ENCODE data around the gene ST6GALNAC4.

The ST6GALNAC4 gene

DNA sequence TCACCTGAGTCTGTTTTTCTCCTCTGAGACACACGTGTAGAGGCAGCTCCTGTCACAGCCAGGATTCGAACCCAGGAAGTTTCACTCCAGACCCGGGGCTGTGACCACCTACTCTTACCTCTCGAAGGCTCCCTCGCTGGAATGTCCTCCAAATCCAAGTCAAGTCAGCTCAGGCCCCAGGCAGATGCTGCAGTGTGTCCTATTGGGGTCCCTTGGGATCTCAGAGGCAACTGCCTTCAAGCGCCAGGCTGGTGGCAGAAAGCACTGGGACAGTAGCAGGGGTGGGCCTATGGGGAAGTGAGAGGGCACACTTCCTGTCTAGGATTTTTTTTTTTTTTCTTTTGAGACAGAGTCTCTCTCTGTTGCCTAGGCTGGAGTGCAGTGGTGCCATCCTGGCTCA lies 762 bp upstream of the ST6GALNAC4 start:
- ChIA-PET POLR2A (interaction anchor here (0.5 to 2.1 kb wide), 7 partner anchors 12 to 183 kb away, joined by 3 to 9 read pairs (median 3); partner anchors contain the start of genes CDK9 and TOR2A), CTCF (interaction anchor here (0.9 to 4.1 kb wide), 9 partner anchors 10 to 183 kb away, joined by 3 to 25 read pairs (median 3); partner anchors contain the start of genes ENG and TOR2A)
- TF ChIP-seq, protein P1, sequence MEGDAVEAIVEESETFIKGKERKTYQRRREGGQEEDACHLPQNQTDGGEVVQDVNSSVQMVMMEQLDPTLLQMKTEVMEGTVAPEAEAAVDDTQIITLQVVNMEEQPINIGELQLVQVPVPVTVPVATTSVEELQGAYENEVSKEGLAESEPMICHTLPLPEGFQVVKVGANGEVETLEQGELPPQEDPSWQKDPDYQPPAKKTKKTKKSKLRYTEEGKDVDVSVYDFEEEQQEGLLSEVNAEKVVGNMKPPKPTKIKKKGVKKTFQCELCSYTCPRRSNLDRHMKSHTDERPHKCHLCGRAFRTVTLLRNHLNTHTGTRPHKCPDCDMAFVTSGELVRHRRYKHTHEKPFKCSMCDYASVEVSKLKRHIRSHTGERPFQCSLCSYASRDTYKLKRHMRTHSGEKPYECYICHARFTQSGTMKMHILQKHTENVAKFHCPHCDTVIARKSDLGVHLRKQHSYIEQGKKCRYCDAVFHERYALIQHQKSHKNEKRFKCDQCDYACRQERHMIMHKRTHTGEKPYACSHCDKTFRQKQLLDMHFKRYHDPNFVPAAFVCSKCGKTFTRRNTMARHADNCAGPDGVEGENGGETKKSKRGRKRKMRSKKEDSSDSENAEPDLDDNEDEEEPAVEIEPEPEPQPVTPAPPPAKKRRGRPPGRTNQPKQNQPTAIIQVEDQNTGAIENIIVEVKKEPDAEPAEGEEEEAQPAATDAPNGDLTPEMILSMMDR (IDR thresholded peaks at IDR 0.05; ENCODE audit: control extremely low read depth, extremely low read depth, low read depth, missing control alignments), result no peak
- no peak for DNase-seq (ENCODE audit: extremely low spot score)

DNA sequence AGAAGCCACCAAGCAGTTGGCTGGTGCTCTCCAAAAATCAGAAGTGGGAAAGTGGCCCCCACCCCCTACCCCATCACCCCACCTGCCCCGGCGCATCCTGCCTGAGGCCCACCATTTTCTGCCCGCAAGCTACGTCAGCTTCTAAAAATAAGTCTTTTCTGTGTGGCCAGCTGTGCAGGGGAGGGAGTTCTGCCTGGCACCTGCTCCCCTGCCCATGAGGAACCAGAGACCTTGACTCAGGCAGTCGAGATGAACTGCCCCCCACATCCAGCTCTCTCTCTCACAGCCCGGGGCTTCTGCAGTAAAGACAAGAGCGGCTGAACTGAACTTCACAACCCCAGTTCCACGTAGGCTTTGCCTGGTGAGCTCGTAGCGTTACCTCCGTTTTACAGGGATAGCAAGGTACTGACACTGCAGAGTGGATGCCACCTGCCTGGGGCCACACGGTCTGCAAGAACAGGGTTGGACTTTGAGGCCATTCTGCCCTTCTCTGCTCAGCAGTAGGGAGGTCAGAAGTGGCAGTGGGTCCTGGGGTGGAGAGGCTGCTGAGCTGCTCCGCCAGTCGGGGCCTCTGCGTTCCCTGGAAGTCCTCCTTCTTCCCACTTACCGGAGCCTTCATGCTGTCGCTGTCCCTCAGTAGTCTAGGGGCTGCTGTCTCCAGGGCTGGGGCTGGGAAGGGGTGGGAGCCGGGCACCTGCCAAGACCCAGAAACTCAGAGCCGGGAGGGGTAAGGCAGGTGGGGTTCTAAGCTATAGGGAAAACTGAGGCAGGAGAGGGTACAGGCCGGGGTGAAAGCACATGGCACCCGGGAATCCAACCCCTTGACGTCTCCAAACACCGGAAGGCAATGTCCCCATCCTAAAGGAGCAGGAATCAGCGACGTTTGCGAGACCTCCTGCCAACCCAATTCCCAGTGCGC lies 781 bp downstream of the ST6GALNAC4 start:
- POLR2A ChIA-PET, result interaction anchor here (0.6 to 2.1 kb wide), 18 partner anchors 9 to 181 kb away, joined by 3 to 9 read pairs (median 4); partner anchors contain the start of genes CDK9 and TOR2A
- TF ChIP-seq, protein P1 (IDR thresholded peaks at IDR 0.05; ENCODE audit: control extremely low read depth, extremely low read depth, low read depth, missing control alignments), result no peak
- DNase-seq (ENCODE audit: extremely low spot score), result peak; percentile 48
- CTCF ChIA-PET, result interaction anchor here (1.0 to 4.1 kb wide), 13 partner anchors 10 to 326 kb away, joined by 3 to 25 read pairs (median 4); partner anchors contain the start of genes DPM2, ENG, ST6GALNAC6 and TOR2A

DNA sequence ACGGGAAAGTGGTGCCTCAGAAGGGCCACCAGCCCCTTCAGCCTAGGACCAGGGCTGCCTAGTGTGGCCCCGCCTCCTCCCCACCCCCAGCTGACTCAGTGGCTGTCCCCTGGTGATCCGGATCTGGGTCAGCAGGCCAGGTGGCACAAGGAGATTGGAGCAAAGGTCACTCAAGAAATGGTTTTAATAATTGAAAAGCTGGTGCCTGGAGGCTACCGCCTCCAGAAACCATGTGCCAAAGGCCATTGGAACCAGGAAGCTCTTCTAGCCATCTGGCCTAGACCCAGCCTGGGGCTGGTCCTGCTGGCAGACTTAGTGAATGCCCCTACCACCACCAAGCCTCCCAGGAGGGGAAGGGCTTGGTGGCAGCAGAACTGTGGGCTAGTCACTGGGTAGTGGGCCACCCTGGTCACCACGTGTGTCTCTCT lies 1.5 kb downstream of the ST6GALNAC4 start:
- DNase-seq (ENCODE audit: extremely low spot score), result no peak
- ChIA-PET POLR2A (interaction anchor here (0.5 to 2.1 kb wide), 5 partner anchors 8 to 130 kb away, joined by 3 to 9 read pairs (median 3); partner anchors contain the start of gene CDK9), CTCF (interaction anchor here (1.0 to 4.1 kb wide), 7 partner anchors 9 to 325 kb away, joined by 3 to 25 read pairs (median 4); partner anchors contain the start of genes DPM2 and TOR2A)
- TF ChIP-seq, protein P1 (IDR thresholded peaks at IDR 0.05; ENCODE audit: control extremely low read depth, extremely low read depth, low read depth, missing control alignments), result no peak

DNA sequence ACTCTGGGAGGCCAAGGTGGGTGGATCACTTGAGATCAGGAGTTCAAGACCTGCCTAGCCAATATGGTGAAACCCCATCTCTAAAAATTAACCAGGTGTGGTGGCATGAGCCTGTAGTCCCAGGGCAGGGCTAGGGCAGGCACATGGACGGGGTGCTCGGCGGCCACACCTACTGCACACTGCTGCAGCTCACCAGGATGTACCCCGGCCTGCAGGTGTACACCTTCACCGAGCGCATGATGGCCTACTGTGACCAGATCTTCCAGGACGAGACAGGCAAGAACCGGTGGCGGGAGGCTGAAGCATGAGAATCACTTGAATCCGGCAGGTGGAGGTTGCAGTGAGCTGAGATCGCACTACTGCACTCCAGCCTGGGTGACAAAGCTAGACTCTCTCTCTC lies 3.2 kb downstream of the ST6GALNAC4 start:
- POLR2A ChIA-PET, result no interaction called here
- TF ChIP-seq, protein P1 (IDR thresholded peaks at IDR 0.05; ENCODE audit: control extremely low read depth, extremely low read depth, low read depth, missing control alignments), result no peak
- CTCF ChIA-PET, result interaction anchor here (2.1 kb wide), 1 partner anchor 8 kb away, joined by 9 read pairs; no protein-coding TSS in a partner anchor
- DNase-seq (ENCODE audit: extremely low spot score), result no peak

DNA sequence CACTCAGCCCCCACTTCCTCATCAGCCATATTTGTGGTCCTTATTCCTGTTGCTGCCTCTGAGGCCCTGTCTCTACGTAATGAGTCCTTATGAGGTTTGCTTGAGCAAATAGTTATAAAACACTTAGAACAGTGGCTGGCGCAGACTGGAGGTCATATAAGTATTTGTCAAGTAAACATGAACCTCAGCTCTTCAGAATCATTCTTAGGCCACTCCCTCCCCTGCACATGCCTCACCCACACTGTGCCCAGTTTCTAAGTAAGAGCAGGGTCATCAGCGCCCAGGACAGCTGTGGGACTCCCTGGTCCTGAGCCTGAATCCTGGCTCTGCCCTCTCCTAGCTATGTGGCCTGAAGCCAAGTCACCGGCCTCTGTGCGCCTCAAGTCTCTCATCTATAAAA lies 4.0 kb downstream of the ST6GALNAC4 start:
- POLR2A ChIA-PET, result no interaction called here
- no peak for DNase-seq (ENCODE audit: extremely low spot score)
- CTCF ChIA-PET, result interaction anchor here (1.0 to 2.1 kb wide), 3 partner anchors 9 to 178 kb away, joined by 3 to 9 read pairs (median 4); partner anchors contain the start of gene TOR2A
- TF ChIP-seq, protein P1 (IDR thresholded peaks at IDR 0.05; ENCODE audit: control extremely low read depth, extremely low read depth, low read depth, missing control alignments), result no peak

DNA sequence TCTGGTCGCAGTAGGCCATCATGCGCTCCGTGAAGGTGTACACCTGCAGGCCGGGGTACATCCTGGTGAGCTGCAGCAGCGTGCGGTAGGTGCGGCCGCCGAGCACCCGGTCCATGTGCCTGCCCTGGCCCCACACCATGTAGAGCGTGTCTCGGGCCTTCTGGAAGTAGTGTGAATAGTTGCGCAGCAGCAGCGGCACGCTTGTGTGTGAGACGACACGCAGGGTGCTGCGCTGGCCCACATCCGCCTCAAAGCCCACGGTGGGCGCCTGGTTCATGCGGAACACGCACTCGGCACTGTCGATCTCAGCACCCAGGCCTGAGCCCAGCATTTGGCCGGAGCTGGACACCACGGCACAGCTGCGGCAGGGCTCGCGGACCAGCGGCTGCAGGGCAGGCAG lies 4.5 kb downstream of the ST6GALNAC4 start:
- POLR2A ChIA-PET, result no interaction called here

More for the DNA sequence above, 4.5 kb downstream of the ST6GALNAC4 start:
- DNase-seq (ENCODE audit: extremely low spot score), result no peak
- CTCF ChIA-PET, result interaction anchor here (1.0 to 2.1 kb wide), 3 partner anchors 9 to 178 kb away, joined by 3 to 9 read pairs (median 4); partner anchors contain the start of gene TOR2A
- TF ChIP-seq, protein P1 (IDR thresholded peaks at IDR 0.05; ENCODE audit: control extremely low read depth, extremely low read depth, low read depth, missing control alignments), result no peak

Data from GM10248 (cell line).